Measurements from ENCODE around the gene ENPP3. TPM values are rescaled to one million over a fixed set of nuclear protein-coding genes. Genes with fewer than 3 reads are reported as not detected.

The ENPP3 gene
- polyA plus RNA-seq, 1 donor from 2014 or later, result 0.50 TPM

GRCh38 chr6:131770776-131771175, 133.7 kb downstream of the ENPP3 start:
- Histone ChIP-seq H3K36me3 (ENCODE audit: insufficient read depth, low read length) (no peaks in the 10 kb centered on the region), H3K9ac (ENCODE audit: low read length) (no peak overlapping the region), H3K9me2 (ENCODE audit: insufficient read depth, low read length) (no peaks in the 10 kb centered on the region), H3K9me3 (ENCODE audit: low read length) (no peaks in the 10 kb centered on the region), H3K4me2 (ENCODE audit: low read length) (no peak overlapping the region), H3K4me3 (ENCODE audit: low read length) (no peak overlapping the region), H3K27me3 (ENCODE audit: insufficient read depth, low read depth, low read length) (no peaks in the 10 kb centered on the region), H4K20me1 (ENCODE audit: insufficient read depth) (no peaks in the 10 kb centered on the region), H3K27ac (ENCODE audit: low read length) (no peak overlapping the region), H3F3A (ENCODE audit: insufficient read depth, low read length, poor library complexity, severe bottlenecking) (no peaks in the 10 kb centered on the region), H2AFZ (ENCODE audit: low read depth, low read length) (no peak overlapping the region), H3K79me2 (replicated peaks; ENCODE audit: insufficient read depth, low read length) (no peaks in the 10 kb centered on the region)
- TF ChIP-seq, protein P1, sequence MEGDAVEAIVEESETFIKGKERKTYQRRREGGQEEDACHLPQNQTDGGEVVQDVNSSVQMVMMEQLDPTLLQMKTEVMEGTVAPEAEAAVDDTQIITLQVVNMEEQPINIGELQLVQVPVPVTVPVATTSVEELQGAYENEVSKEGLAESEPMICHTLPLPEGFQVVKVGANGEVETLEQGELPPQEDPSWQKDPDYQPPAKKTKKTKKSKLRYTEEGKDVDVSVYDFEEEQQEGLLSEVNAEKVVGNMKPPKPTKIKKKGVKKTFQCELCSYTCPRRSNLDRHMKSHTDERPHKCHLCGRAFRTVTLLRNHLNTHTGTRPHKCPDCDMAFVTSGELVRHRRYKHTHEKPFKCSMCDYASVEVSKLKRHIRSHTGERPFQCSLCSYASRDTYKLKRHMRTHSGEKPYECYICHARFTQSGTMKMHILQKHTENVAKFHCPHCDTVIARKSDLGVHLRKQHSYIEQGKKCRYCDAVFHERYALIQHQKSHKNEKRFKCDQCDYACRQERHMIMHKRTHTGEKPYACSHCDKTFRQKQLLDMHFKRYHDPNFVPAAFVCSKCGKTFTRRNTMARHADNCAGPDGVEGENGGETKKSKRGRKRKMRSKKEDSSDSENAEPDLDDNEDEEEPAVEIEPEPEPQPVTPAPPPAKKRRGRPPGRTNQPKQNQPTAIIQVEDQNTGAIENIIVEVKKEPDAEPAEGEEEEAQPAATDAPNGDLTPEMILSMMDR (IDR thresholded peaks at IDR 0.05; ENCODE audit: poor library complexity, severe bottlenecking), result no peak
- TF ChIP-seq SMC3 (conservative IDR thresholded peaks at IDR 0.05; ENCODE audit: poor library complexity), result no peak
- TF ChIP-seq TAF1 (IDR thresholded peaks at IDR 0.05; ENCODE audit: low read depth), result no peak
- no peak for TF ChIP-seq POLR2AphosphoS5 (IDR thresholded peaks at IDR 0.05)
- no peak for TF ChIP-seq RAD21 (conservative IDR thresholded peaks at IDR 0.05)
- no peak for TF ChIP-seq EZH2 (IDR thresholded peaks at IDR 0.05; ENCODE audit: borderline replicate concordance, insufficient read depth, low read length, poor library complexity, severe bottlenecking)
- TF ChIP-seq MXI1 (conservative IDR thresholded peaks at IDR 0.05; ENCODE audit: poor library complexity, severe bottlenecking), result no peak
- TF ChIP-seq, protein P2, sequence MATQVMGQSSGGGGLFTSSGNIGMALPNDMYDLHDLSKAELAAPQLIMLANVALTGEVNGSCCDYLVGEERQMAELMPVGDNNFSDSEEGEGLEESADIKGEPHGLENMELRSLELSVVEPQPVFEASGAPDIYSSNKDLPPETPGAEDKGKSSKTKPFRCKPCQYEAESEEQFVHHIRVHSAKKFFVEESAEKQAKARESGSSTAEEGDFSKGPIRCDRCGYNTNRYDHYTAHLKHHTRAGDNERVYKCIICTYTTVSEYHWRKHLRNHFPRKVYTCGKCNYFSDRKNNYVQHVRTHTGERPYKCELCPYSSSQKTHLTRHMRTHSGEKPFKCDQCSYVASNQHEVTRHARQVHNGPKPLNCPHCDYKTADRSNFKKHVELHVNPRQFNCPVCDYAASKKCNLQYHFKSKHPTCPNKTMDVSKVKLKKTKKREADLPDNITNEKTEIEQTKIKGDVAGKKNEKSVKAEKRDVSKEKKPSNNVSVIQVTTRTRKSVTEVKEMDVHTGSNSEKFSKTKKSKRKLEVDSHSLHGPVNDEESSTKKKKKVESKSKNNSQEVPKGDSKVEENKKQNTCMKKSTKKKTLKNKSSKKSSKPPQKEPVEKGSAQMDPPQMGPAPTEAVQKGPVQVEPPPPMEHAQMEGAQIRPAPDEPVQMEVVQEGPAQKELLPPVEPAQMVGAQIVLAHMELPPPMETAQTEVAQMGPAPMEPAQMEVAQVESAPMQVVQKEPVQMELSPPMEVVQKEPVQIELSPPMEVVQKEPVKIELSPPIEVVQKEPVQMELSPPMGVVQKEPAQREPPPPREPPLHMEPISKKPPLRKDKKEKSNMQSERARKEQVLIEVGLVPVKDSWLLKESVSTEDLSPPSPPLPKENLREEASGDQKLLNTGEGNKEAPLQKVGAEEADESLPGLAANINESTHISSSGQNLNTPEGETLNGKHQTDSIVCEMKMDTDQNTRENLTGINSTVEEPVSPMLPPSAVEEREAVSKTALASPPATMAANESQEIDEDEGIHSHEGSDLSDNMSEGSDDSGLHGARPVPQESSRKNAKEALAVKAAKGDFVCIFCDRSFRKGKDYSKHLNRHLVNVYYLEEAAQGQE (IDR thresholded peaks at IDR 0.05; ENCODE audit: borderline replicate concordance), result no peak
- no peak for TF ChIP-seq EP300 (conservative IDR thresholded peaks at IDR 0.05; ENCODE audit: poor library complexity, severe bottlenecking)

DNA sequence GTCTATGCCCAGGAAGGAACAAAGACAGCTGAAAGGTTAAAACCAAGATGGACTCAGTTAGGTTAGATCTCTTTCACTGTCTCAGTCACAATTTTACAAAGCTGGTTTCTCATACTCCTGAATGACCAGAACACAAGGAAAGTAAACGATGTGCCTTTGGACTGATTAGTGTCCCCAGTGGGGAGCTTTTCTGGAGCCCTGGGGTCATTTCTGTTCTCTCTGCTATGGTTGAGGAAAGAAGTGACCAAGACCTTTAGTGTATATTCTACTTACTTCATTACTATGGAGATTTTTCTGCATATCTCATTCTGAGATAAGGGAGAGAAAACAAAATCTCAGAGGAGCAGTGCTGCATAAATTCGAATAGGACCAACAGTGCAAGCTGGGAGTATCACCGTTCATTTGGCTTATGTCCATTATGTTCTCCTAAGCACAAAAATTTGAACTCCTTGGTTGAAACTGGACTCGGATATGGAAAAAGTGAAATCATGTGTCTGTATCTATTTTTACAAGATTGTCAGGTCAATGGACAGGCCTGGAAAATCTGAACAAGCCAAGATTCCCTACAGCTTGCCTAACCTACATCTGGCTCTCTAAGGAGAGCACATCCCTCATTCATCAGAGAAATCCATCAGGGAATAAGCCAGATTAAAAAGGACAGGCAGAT, 136.3 kb downstream of the ENPP3 start:
- no peaks in the 10 kb centered on the region for H3K36me3 ChIP-seq (ENCODE audit: insufficient read depth, low read length)
- no peaks in the 10 kb centered on the region for H3K9me2 ChIP-seq (ENCODE audit: insufficient read depth, low read length)
- no peaks in the 10 kb centered on the region for H4K20me1 ChIP-seq (ENCODE audit: insufficient read depth)
- H3K79me2 ChIP-seq (replicated peaks; ENCODE audit: insufficient read depth, low read length), result no peaks in the 10 kb centered on the region
- H3K9me3 ChIP-seq (ENCODE audit: low read length), result no peaks in the 10 kb centered on the region
- H3K4me2 ChIP-seq (ENCODE audit: low read length), result no peak overlapping the region
- no peak overlapping the region for H3K9ac ChIP-seq (ENCODE audit: low read length)
- H3K27me3 ChIP-seq (ENCODE audit: insufficient read depth, low read depth, low read length), result no peaks in the 10 kb centered on the region
- H3F3A ChIP-seq (ENCODE audit: insufficient read depth, low read length, poor library complexity, severe bottlenecking), result no peaks in the 10 kb centered on the region
- no peak for TF ChIP-seq EP300 (conservative IDR thresholded peaks at IDR 0.05; ENCODE audit: poor library complexity, severe bottlenecking)
- no peak for TF ChIP-seq MXI1 (conservative IDR thresholded peaks at IDR 0.05; ENCODE audit: poor library complexity, severe bottlenecking)
- TF ChIP-seq, protein P2 (IDR thresholded peaks at IDR 0.05; ENCODE audit: borderline replicate concordance), result no peak
- TF ChIP-seq POLR2AphosphoS5 (IDR thresholded peaks at IDR 0.05), result no peak
- TF ChIP-seq EZH2 (IDR thresholded peaks at IDR 0.05; ENCODE audit: borderline replicate concordance, insufficient read depth, low read length, poor library complexity, severe bottlenecking), result no peak
- TF ChIP-seq, protein P1 (IDR thresholded peaks at IDR 0.05; ENCODE audit: poor library complexity, severe bottlenecking), result no peak
- TF ChIP-seq TAF1 (IDR thresholded peaks at IDR 0.05; ENCODE audit: low read depth), result no peak
- no peak for TF ChIP-seq RAD21 (conservative IDR thresholded peaks at IDR 0.05)
- no peak for TF ChIP-seq SMC3 (conservative IDR thresholded peaks at IDR 0.05; ENCODE audit: poor library complexity)
- H3K27ac ChIP-seq (ENCODE audit: low read length), result no peak overlapping the region
- H3K4me3 ChIP-seq (ENCODE audit: low read length), result no peak overlapping the region
- no peak overlapping the region for H2AFZ ChIP-seq (ENCODE audit: low read depth, low read length)
